C4-2B (cell line): ENCODE data around the gene TAS1R3.

ENCODE experiments used
- CTCF ChIP-seq: fragments of 450-650 bp; conservative IDR thresholded peaks from 2 replicates; pipeline ENCODE4 v1.5.1; 2017; ENCODE audit warnings: mild to moderate bottlenecking
- ZFX ChIP-seq: fragments of 450-650 bp; IDR thresholded peaks from 2 replicates; pipeline ENCODE4 v1.6.1; 2017

GRCh38 chr1:1374589-1374928, 43.5 kb downstream of the TAS1R3 start:
- TF ChIP-seq CTCF (no peak), ZFX (no peak)
